Keratinocyte (primary cell): ENCODE measurements around the gene ZNF710.

Experiments
- EZH2 ChIP-seq: IDR thresholded peaks from one replicate; pipeline ENCODE4 v1.6.1; 2012; ENCODE audit warnings: inconsistent platforms, mild to moderate bottlenecking, low read length, moderate library complexity
- TF ChIP-seq, protein P1 (sequence below), 3 experiments: IDR thresholded peaks in 1 of 3; conservative IDR thresholded peaks in 1 of 3; optimal IDR thresholded peaks in 1 of 3; 2 replicates in 2 of 3; 3 replicates in 1 of 3; pipeline versions ENCODE3 to v1.5.1; 2011; ENCODE audit warnings: low read length in 3 of 3, mild to moderate bottlenecking in 3 of 3, moderate library complexity in 2 of 3, control low read depth in 1 of 3, inconsistent platforms in 1 of 3; ENCODE audit not compliant: insufficient read depth in 2 of 3; ENCODE audit errors: extremely low read depth in 1 of 3

DNA sequence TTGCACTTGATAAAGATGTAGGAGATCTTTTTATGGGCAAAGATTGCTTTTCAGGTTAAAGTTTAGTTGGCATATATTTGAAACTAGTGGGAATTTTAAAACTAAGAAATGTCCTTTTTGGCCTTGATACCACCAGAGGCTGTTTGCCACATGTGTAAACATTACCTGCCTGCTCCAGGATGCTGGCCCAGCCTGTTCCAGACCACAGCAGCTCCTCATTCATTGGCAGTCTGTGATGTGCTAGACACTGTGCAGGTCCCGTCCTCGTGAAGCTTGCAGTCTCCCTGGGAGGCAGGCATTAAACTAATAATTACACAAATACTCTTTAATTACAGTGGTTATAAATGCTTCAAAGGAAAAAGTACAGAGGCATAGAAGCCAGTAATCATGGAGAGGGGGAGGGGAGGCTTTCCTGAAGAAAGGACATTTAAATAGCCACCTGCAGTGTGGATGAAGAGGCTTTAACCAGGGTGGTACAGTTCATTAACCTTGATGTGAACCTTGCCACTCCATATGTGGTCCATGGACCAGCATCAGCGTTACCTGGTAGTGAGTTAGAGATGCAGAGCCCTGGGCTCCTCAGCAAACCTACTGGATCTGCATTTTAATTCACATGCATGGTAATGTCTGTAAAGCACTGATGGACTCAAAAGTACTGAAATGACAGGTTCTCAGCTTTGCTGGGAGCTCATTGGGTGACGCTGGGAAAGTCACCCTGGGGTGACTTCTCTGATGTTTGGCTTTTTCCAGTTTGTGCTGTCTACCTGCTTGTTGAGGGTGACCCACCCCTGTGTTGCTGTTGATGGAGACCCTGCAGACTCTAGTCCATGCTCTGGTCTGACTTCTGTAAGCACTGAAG, 5.3 kb downstream of the ZNF710 start:
- TF ChIP-seq, protein P1, sequence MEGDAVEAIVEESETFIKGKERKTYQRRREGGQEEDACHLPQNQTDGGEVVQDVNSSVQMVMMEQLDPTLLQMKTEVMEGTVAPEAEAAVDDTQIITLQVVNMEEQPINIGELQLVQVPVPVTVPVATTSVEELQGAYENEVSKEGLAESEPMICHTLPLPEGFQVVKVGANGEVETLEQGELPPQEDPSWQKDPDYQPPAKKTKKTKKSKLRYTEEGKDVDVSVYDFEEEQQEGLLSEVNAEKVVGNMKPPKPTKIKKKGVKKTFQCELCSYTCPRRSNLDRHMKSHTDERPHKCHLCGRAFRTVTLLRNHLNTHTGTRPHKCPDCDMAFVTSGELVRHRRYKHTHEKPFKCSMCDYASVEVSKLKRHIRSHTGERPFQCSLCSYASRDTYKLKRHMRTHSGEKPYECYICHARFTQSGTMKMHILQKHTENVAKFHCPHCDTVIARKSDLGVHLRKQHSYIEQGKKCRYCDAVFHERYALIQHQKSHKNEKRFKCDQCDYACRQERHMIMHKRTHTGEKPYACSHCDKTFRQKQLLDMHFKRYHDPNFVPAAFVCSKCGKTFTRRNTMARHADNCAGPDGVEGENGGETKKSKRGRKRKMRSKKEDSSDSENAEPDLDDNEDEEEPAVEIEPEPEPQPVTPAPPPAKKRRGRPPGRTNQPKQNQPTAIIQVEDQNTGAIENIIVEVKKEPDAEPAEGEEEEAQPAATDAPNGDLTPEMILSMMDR (optimal IDR thresholded peaks at IDR 0.05 in 1 of 3, IDR thresholded peaks at IDR 0.05 in 1 of 3, conservative IDR thresholded peaks at IDR 0.05 in 1 of 3; ENCODE audit: extremely low read depth in 1 of 3, insufficient read depth in 2 of 3, low read length in 3 of 3) = no peak
- no peak for TF ChIP-seq EZH2
